Measurements from ENCODE around the gene EMC1.

DNA sequence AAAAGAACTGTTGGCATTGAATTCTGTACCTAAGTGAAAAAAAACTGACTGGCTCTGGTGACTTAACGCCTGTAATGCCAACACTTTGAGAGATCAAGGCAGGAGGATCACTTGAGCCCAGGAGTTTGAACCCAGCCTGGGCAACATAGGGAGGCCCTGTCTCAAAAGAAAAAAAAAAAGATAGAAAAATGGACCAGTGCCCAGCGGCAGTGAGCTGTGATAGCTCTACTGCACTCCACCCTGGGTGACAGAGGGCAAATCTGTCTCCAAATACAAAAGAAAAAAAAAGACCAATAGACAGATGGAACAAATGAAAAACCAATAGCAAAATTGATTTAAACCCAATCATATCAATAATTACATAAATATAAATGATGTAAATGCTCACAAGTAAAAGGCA, 37.9 kb upstream of the EMC1 start:
- TF ChIP-seq POLR2A (IDR thresholded peaks at IDR 0.05) (no peak), CTCF (IDR thresholded peaks at IDR 0.05) (no peak)

Measured in gastroesophageal sphincter (tissue), 3 donors.